NOMO-1 treated with DMSO at 0.1 percent for 48 hours (cell line): ENCODE results near the gene FAM170B.

Source experiments
- DNase-seq: peaks from one replicate; lab custom pipeline; 2025; ENCODE audit not compliant: unreplicated experiment; lab: John Stamatoyannopoulos, UW

The FAM170B gene

GRCh38 chr10:49107111-49107886, 26.5 kb downstream of the FAM170B start:
- DNase-seq: no peak

GRCh38 chr10:49106451-49106850, 27.4 kb downstream of the FAM170B start:
- DNase-seq: no peak

- no peak for DNase-seq
Observed at GRCh38 chr10:49105076-49105475, 28.7 kb downstream of the FAM170B start.

- DNase-seq: no peak
Observed at GRCh38 chr10:49104323-49104722, 29.5 kb downstream of the FAM170B start.

GRCh38 chr10:49103761-49104160, 30.1 kb downstream of the FAM170B start:
- DNase-seq: no peak

- DNase-seq: no peak
Observed at GRCh38 chr10:49099046-49099445, 34.8 kb downstream of the FAM170B start.

- DNase-seq: no peak
Observed at GRCh38 chr10:49096890-49097445, 36.9 kb downstream of the FAM170B start.

- no peak for DNase-seq
Observed at GRCh38 chr10:49094646-49095045, 39.2 kb downstream of the FAM170B start.

GRCh38 chr10:49093922-49094321, 39.9 kb downstream of the FAM170B start:
- no peak for DNase-seq

GRCh38 chr10:49092477-49092876, 41.3 kb downstream of the FAM170B start:
- DNase-seq: no peak

- no peak for DNase-seq
Observed at GRCh38 chr10:49091450-49092210, 42.2 kb downstream of the FAM170B start.

GRCh38 chr10:49090696-49091380, 43.0 kb downstream of the FAM170B start:
- DNase-seq: no peak

- no peak for DNase-seq
Observed at GRCh38 chr10:49090189-49090575, 43.6 kb downstream of the FAM170B start.

GRCh38 chr10:49089557-49090188, 44.1 kb downstream of the FAM170B start:
- no peak for DNase-seq

- no peak for DNase-seq
Observed at GRCh38 chr10:49089152-49089551, 44.7 kb downstream of the FAM170B start.

- DNase-seq: no peak
Observed at GRCh38 chr10:49086889-49087288, 46.9 kb downstream of the FAM170B start.

- DNase-seq: no peak
Observed at GRCh38 chr10:49083261-49083660, 50.6 kb downstream of the FAM170B start.

- DNase-seq: no peak
Observed at GRCh38 chr10:49082766-49083165, 51.1 kb downstream of the FAM170B start.

- no peak for DNase-seq
Observed at GRCh38 chr10:49081547-49082275, 52.1 kb downstream of the FAM170B start.
